Ramos (cell line): ENCODE data around the gene SKIC8.

Experiments used
- in situ Hi-C: fragments of 300-500 bp; cut with MboI; formaldehyde crosslinking; loops from one replicate; pipeline ENCODE4 v1.14.3; 2022; ENCODE audit warnings: low sequenced_read_pairs; ENCODE audit not compliant: unreplicated experiment

Gene SKIC8

GRCh38 chr15:78302579-78303312 lies 3.3 kb upstream of the SKIC8 start:
- in situ Hi-C loops = no loop called here

DNA sequence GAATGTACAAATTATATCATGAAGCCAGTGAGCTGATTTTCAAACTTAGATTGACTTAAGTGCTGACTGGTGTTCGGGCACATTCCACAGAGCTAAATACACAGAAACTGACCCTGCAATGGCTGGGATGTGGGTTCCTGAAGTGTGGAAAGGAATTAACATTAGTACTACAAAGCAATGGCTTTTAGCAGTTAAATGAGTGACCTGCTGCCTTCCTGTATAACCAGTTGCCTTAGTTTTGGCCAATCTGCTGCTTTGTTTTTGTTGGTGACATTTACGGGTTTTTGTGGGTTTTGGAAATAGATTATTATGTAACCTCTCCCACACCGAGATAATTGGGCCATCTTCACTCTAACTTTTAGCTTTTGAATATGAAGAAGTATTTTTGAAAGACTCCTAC lies 2.4 kb upstream of the SKIC8 start:
- in situ Hi-C loops = no loop called here

DNA sequence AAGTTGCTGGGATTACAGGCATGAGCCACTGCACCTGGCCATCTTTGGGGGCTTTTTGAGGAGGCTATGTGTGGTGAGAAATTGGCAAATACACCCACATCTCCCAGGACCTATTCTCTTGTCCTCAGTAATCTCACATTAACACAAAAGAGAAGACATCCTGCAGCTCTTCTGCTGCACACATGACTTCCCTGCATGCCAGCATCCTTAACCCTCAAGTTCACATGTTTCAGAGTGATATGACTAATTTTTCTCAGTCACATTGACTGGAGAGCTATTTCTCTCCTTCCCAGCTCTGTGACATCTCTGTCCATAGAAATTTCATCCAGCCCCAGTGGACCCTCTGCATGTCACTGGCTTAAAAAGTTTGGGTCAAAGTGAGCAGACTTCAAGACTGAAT lies 1.9 kb upstream of the SKIC8 start:
- in situ Hi-C loops = no loop called here

- in situ Hi-C loops = no loop called here
Observed at GRCh38 chr15:78292219-78292618, 7.2 kb downstream of the SKIC8 start.

DNA sequence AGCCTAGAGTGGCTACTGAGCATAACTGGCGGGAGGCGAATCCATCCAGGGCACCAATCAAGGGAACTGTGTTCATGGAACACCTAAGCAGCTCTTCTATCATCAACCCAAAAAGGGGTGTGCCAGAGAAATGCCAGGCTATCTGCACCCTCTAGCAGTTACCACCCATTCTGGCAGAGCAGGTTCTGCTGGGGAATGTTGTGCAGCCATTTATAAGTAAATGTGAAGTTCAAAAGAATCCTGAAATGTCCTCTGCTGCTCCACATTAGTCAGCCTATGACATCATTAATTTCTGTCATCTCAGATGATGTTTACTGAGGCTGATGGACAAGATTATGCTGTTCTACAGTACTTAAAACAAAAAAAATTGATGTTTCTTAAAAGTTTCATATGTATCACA lies 7.7 kb downstream of the SKIC8 start:
- in situ Hi-C loops = no loop called here

DNA sequence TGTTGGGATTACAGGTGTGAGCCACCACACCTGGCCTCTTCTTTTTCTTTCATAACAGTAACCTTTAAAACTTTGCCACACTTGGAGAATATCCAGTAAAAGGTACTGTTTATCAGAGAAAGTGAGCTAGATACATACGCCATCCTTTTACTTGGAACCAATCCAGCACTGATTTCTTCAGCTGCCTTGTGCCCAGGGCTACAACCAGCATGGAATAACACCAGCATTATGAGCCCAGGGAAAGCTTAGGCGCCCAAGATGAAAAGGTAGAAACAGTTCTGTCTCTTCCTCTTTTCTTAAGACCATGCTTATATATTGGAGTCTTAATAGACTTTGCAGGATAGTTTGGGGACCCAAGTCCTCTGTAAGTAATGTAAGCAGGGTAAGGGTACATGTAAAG lies 8.4 kb downstream of the SKIC8 start:
- in situ Hi-C loops = no loop called here

- in situ Hi-C loops = no loop called here
Observed at GRCh38 chr15:78290222-78290621, 9.2 kb downstream of the SKIC8 start.

GRCh38 chr15:78284758-78285157 lies 14.7 kb downstream of the SKIC8 start:
- in situ Hi-C loops = no loop called here

GRCh38 chr15:78282324-78282723 lies 17.1 kb downstream of the SKIC8 start:
- in situ Hi-C loops = no loop called here

- in situ Hi-C loops = no loop called here
Observed at GRCh38 chr15:78280319-78281072, 18.9 kb downstream of the SKIC8 start.

DNA sequence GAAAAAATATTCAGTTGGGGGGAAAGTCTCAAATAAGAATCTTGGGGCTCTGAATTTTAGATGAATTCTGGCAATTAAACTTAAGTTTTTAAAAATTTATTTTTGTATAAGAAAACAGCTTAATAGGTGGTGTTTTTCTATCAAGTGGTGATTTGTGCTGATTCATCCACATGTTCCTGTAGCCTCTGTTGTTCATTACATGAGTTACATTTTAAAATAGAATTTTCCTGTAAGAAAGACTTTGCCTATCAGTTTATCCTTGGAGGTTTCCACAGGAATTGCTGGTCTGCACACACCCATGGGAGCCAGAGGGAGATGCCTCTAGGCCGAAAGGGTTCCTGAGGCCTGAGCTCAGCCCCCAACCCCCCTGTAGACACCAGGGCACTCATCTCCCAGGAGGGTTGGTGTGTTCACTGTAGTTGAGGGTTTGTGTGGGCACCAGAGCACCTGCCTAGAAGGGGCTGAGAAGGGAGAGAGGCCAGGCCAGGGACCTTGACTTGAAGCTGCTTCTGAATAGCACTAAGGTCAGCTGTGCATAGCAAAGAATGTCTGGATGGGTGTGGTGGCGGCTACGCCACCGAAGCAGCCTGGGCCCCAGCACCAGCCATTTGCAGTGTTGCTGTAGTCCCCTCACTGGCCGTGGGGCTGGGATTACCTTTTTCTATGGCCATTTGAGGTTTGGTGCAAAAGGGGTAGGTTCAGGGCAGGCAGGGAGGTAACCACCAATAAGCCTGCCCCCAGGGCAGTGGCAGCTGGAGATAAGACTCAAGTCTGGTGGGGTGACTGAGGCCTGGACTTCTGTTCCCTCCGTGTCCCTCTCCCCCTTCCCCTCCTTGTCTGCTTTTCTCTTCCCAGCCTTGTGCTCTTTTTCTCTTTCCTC lies 23.1 kb downstream of the SKIC8 start:
- in situ Hi-C loops = no loop called here

DNA sequence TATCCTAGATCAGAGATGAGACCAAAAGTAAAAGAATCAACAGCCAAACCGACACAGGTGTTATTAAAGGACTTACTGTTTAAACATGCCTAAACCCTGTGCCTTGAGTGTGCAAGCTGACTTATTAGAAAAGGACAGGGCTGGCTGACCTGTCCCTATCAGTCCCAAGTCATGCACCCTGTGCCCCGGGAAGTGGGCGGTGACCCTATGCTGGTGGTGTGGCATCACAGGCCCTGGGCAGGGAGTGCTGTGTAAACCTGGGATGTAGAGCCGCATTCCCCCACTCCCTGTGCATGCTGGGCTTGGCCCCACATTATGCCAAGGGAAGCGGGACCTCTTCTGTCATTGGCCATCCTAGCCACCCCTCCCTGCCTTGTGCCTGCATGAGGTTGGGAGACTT lies 24.4 kb downstream of the SKIC8 start:
- in situ Hi-C loops = no loop called here

GRCh38 chr15:78272776-78273175 lies 26.6 kb downstream of the SKIC8 start:
- in situ Hi-C loops = no loop called here

DNA sequence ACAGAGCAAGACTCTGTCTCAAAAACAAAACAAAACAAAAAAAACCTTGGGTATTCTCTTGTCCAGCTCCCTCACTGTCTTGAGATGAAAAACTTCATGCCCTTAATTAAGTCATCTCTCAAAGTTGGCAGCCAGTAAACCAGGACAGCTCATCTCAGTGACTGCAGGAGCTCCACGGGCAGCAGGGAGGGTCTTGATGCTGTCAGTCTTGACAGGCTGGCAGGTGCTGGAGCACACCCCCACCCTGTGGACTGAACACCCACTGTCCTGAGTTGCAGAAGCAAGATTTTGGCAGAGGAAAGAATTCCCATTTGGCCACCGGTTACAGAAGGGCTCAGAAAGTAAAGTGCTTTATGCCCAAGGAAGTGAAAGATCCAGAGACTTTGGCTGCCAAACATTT lies 27.1 kb downstream of the SKIC8 start:
- in situ Hi-C loops = no loop called here

DNA sequence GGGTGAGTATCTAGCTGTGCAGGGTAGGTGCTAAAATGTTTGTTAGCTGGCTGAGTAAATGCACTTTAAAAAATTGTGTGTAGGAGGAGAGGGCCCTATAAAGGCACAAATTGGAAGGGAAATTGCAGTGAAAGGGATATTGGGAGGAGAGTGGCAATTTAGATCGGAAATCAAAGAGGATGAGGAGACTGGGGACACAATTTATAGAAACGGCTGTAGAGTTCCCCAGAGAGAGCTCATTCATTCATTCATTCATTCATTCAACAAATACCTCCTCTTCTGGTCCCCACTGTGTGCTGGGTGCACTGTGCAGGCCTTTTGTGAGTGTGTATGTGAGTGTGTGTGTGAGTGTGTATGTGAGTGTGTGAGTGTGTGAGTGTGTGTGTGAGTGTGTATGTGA lies 32.6 kb downstream of the SKIC8 start:
- in situ Hi-C loops = no loop called here

DNA sequence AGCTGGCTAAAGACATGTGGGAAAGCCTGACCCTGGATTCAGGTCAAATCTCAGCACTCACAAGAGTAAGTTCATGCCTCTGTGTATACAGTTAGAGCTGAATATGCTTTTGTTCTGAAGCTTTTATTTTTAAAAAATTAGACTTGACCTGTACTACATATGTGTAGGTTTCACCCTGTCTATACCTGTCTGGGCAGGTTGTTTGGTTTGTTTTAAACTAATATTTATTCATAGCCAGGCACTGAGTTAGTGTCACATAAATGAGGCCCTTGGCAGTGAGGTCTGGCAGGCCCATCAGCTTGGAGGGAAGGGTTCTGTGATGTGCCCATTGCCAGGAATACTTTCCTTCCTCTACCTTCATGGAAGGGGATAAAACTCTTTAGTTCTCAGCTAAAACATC lies 33.2 kb downstream of the SKIC8 start:
- in situ Hi-C loops = no loop called here

DNA sequence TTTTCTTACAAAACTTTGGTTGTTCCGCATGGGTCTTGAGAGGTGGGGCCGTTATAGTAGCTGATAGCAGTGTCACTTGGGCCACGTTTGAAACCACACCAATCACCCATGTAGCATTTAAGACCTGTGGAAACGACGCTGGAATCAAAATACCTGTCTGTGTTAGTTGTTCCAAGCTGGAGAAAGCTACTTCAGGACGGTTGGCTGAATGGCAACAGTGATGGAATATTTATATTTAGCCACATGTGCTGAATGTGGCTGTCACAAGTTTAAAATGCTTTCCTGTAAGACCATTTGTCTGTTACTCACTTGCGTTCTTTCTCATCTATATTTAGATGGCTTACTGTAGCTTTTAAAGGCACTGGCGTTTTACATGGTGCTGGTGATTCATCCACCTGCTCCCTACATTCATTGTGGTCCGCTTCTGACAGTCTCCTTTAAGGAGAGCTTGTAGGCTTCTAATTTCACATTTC lies 33.6 kb downstream of the SKIC8 start:
- in situ Hi-C loops = no loop called here

- in situ Hi-C loops = no loop called here
Observed at GRCh38 chr15:78265137-78265460, 34.3 kb downstream of the SKIC8 start.

DNA sequence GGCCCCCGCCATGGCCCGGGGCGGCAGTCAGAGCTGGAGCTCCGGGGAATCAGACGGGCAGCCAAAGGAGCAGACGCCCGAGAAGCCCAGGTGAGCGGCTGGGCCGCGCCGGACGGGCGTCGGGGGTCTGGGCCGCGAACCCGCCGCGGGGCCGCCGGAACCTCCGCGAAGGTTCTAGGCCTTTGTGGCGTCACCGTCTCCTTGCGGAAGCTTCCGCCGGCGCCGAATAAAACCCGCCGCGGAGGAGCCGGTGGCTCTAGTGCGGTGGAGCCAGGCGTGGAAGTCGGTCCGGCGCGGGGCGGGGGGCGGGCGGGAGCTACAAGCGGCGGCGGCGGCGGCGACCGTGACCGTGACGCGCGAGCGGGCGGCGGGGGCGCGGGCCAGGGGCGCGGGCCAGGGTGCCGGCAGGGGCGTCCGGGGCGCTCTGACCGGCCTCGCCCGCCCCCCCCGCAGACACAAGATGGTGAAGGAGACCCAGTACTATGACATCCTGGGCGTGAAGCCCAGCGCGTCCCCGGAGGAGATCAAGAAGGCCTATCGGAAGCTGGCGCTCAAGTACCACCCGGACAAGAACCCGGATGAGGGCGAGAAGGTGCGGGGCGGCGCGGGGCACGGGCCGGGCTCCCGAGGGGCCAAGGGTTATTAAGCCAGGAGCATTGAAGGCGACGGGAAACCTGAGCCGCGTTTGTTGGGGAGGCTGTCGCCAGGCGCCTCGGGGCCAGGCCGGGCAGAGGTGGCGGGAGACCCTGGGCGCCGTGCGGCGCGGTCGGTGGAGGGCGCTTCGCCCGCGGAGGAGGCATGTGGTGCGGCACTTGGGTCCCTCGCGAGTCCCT lies 34.9 kb downstream of the SKIC8 start, which contains the start of gene DNAJA4:
TSS of gene DNAJA4 (plus strand) at position 259 of the 833 bp plus-strand sequence. CDS start at position 461, 202 bp downstream.
- in situ Hi-C loops = no loop called here

GRCh38 chr15:78263907-78264303 lies 35.5 kb downstream of the SKIC8 start:
- in situ Hi-C loops = no loop called here
